AG09319 (cell line): ENCODE data around the gene CACNA2D3.

ENCODE experiments used
- DNase-seq: peaks from one replicate; pipeline ENCODE4 v3.0.0-alpha.2; 2010; ENCODE audit warnings: low read depth; ENCODE audit errors: extremely low read depth
- CTCF ChIP-seq: IDR thresholded peaks from 2 replicates; pipeline ENCODE4 v1.5.1; 2011; ENCODE audit warnings: low read depth, mild to moderate bottlenecking, inconsistent platforms, low read length, moderate library complexity

CACNA2D3 gene

GRCh38 chr3:54138937-54139547 is 16.7 kb downstream of the CACNA2D3 start:
- TF ChIP-seq CTCF = no peak
- DNase-seq = no peak

- DNase-seq = no peak
- TF ChIP-seq CTCF = no peak
Observed at GRCh38 chr3:54139630-54140029, 17.3 kb downstream of the CACNA2D3 start.

- no peak for TF ChIP-seq CTCF
- DNase-seq = no peak
Observed at GRCh38 chr3:54144284-54144683, 21.9 kb downstream of the CACNA2D3 start.

- DNase-seq = peak; percentile 15
- TF ChIP-seq CTCF = peak; percentile 82
Observed at GRCh38 chr3:54146506-54147239, 24.3 kb downstream of the CACNA2D3 start.

- DNase-seq = no peak
- TF ChIP-seq CTCF = no peak
Observed at GRCh38 chr3:54150864-54151467, 28.6 kb downstream of the CACNA2D3 start.

- TF ChIP-seq CTCF = no peak
- no peak for DNase-seq
Observed at GRCh38 chr3:54153477-54153876, 31.1 kb downstream of the CACNA2D3 start.

GRCh38 chr3:54157860-54158259 is 35.5 kb downstream of the CACNA2D3 start:
- no peak for TF ChIP-seq CTCF
- DNase-seq = no peak
